Breast epithelium (tissue), 4 donors: ENCODE data around the gene ZBTB48. TPM values are rescaled to one million over a fixed set of nuclear protein-coding genes. Genes with fewer than 3 reads are reported as not detected.

Experiments used
- DNase-seq, 2 donors: peaks; one replicate each; pipeline ENCODE4 v3.0.0-alpha.2; 2019; ENCODE audit warnings: low spot score in 2 of 2
- H3K27ac ChIP-seq, 2 donors: fragments of 200-600 bp; sonication (generic) in 1 of 2; one replicate each; pipeline ENCODE4 v1.5.1; 2016 to 2019; ENCODE audit warnings: mild to moderate bottlenecking in 1 of 2
- H3K27me3 ChIP-seq, 2 donors: fragments of 200-600 bp; sonication (generic) in 1 of 2; one replicate each; pipeline versions ENCODE4 v1.5.1 to v1.6.0; 2017 to 2019; ENCODE audit warnings: control low read depth in 1 of 2, mild to moderate bottlenecking in 1 of 2
- H3K36me3 ChIP-seq: fragments of 200-600 bp; one replicate; pipeline ENCODE4 v1.5.1; 2019
- H3K4me1 ChIP-seq, 2 donors: fragments of 200-600 bp; sonication (generic); one replicate each; pipeline ENCODE4 v1.5.1; 2016 to 2019; ENCODE audit warnings: control low read depth in 1 of 2
- H3K4me3 ChIP-seq, 3 donors: fragments of 200-600 bp; sonication (generic); 1 replicate in 2 of 3; 2 replicates in 1 of 3; pipeline ENCODE4 v1.5.1; 2016 to 2019; ENCODE audit warnings: mild to moderate bottlenecking in 3 of 3, moderate library complexity in 2 of 3
- H3K9me3 ChIP-seq, 2 donors: fragments of 200-600 bp; sonication (generic) in 1 of 2; one replicate each; pipeline ENCODE4 v1.5.1; 2016 to 2019; ENCODE audit warnings: control low read depth in 1 of 2
- POLR2A ChIP-seq: fragments of 450-650 bp; IDR thresholded peaks from one replicate; pipeline ENCODE4 v1.6.1; 2016; ENCODE audit warnings: antibody characterized with exemption, mild to moderate bottlenecking, moderate library complexity
- POLR2AphosphoS5 ChIP-seq, 3 donors: sonication (generic); formaldehyde crosslinking; IDR thresholded peaks; one replicate each; pipeline ENCODE4 v1.6.1; 2017; ENCODE audit warnings: antibody characterized with exemption in 3 of 3
- intact Hi-C: fragments of 100-400 bp; cut with DNase I; formaldehyde crosslinking; loops from one replicate; pipeline ENCODE4 v1.15.1; 2023; ENCODE audit warnings: low total_unique reads
- total RNA-seq, 3 donors: library from RNA; depleted of rRNA; stranded (reverse); fragments of >200 nt; gene quantifications; one replicate each; pipeline ENCODE4 v1.1.0, GENCODE V29; 2016
- TF ChIP-seq, protein P1 (sequence below), 3 donors: fragments of 450-650 bp; IDR thresholded peaks; one replicate each; pipeline ENCODE4 v1.5.1; 2016 to 2017; ENCODE audit warnings: antibody characterized with exemption in 3 of 3, mild to moderate bottlenecking in 3 of 3, moderate library complexity in 3 of 3

The ZBTB48 gene
- total RNA-seq, 3 donors from 2014 or later = 19.3 to 19.6 (median 19.4) TPM

DNA sequence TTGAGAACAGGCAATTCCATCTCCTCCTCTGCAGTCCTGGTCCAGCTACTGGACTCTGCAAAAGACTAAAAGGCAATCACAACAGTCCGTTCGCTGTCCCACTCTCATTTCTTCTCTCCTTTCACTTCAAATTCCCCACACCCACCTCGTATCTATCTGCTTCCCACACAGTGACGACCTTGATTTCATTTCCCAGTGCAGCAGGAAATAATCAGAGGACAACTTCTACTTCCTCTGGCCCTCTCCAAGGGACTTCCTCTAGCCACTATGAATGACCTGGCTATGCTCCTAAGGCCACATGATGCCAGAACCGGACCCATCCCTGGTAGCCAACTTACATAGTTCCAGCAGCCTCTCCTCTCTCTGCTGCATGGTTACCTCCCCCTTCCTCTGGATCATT is 33.5 kb upstream of the ZBTB48 start:
- TF ChIP-seq POLR2AphosphoS5 (IDR thresholded peaks at IDR 0.05) (no peak), POLR2A (no peak)
- TF ChIP-seq, protein P1, sequence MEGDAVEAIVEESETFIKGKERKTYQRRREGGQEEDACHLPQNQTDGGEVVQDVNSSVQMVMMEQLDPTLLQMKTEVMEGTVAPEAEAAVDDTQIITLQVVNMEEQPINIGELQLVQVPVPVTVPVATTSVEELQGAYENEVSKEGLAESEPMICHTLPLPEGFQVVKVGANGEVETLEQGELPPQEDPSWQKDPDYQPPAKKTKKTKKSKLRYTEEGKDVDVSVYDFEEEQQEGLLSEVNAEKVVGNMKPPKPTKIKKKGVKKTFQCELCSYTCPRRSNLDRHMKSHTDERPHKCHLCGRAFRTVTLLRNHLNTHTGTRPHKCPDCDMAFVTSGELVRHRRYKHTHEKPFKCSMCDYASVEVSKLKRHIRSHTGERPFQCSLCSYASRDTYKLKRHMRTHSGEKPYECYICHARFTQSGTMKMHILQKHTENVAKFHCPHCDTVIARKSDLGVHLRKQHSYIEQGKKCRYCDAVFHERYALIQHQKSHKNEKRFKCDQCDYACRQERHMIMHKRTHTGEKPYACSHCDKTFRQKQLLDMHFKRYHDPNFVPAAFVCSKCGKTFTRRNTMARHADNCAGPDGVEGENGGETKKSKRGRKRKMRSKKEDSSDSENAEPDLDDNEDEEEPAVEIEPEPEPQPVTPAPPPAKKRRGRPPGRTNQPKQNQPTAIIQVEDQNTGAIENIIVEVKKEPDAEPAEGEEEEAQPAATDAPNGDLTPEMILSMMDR (IDR thresholded peaks at IDR 0.05) = no peak
- intact Hi-C loops = no loop called here
- DNase-seq = no peak
- Histone ChIP-seq H3K27me3 (no peaks in the 10 kb centered on the region), H3K9me3 (no peaks in the 10 kb centered on the region), H3K36me3 (no peaks in the 10 kb centered on the region), H3K4me1 (no peaks in the 10 kb centered on the region), H3K27ac (no peak overlapping the region), H3K4me3 (no peak overlapping the region)

DNA sequence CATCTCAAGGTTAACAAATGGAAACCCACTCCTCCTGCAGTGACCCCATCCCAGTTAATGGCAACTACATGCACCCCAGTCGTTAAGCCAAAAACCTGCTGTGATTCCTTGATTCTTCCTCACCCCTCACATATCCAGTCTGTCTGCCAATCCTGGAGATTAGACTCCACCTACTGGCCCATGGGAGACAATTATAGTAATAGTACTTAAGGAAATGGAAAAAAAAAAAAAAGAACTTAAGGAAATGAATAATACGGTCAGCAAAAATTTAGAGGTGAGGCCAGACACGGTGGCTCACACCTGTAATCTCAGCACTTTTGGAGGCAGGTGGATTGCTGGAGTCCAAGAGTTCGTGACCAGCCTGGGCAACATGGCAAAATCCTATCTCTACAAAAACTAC is 32.5 kb upstream of the ZBTB48 start:
- Histone ChIP-seq H3K36me3 (no peaks in the 10 kb centered on the region), H3K27ac (no peak overlapping the region), H3K4me1 (no peaks in the 10 kb centered on the region), H3K9me3 (no peaks in the 10 kb centered on the region), H3K4me3 (no peak overlapping the region), H3K27me3 (no peaks in the 10 kb centered on the region)
- no peak for DNase-seq
- TF ChIP-seq, protein P1 (IDR thresholded peaks at IDR 0.05) = no peak
- intact Hi-C loops = no loop called here

DNA sequence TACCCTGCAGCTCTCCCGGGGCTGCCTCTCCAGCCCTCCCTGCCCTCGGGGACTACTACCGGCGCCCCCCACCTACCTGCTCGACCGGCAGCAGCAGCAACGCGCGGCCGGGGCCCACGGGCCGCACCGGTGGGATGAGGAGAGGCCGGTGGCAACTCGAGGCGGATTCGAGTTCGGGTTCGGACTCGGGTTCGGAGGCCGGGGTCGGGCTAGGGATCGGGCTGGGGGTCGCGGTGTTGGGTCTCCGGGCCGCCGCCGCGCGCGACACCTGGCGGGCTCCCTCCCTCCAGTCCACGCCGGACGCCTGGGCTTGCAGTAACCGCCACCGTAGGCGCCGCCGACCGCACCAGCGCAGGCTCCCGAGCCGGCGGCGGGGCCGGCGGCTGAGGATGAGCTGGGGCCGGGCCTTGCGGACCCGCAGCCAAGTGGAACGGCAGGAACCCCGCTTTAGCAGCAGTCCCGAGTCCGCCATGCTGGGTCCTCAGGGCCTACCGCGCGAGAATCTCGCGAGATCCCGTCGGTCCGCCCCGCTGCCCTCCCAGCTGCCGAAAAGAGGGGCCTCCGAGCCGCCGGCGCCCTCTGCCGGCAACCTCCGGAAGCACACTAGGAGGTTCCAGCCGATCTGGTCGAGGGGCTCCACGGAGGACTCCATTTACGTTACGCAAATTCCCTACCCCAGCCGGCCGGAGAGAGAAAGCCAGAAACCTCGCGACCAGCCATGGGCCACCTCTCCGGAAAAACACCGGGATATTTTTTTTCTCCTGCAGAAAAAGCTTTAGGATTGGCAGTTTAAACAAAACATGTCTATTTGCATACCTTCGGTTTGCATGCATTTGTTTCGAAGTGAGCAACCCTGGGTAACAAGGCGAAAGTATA is 25.5 kb upstream of the ZBTB48 start, which contains the start of gene NOL9:
Gene NOL9, minus strand, starts transcription at position 483 of the 876 bp plus-strand sequence. Its CDS starts 11 bp downstream, at position 472.
- DNase-seq = peak; percentile 87 to 93
- H3K4me3 ChIP-seq = peak within 1 kb of the TSS; percentile 97 to 99 (median 97)
- intact Hi-C loops = loop anchor here (10.0 kb wide), 1 partner anchor 71 kb away; the partner anchor contains the start of gene THAP3
- H3K4me1 ChIP-seq = peaks cover 7 to 8% of the 10 kb centered on the region in 2 donors
- no peaks in the 10 kb centered on the region for H3K36me3 ChIP-seq
- TF ChIP-seq POLR2A (no peak), POLR2AphosphoS5 (IDR thresholded peaks at IDR 0.05) (peak; percentile 48 to 77 (median 69))
- TF ChIP-seq, protein P1 (IDR thresholded peaks at IDR 0.05) = peak; percentile 91 to 98 (median 97)
- H3K9me3 ChIP-seq = no peaks in the 10 kb centered on the region
- H3K27ac ChIP-seq = peak within 1 kb of the TSS; percentile 82 to 85
- H3K27me3 ChIP-seq = no peaks in the 10 kb centered on the region

DNA sequence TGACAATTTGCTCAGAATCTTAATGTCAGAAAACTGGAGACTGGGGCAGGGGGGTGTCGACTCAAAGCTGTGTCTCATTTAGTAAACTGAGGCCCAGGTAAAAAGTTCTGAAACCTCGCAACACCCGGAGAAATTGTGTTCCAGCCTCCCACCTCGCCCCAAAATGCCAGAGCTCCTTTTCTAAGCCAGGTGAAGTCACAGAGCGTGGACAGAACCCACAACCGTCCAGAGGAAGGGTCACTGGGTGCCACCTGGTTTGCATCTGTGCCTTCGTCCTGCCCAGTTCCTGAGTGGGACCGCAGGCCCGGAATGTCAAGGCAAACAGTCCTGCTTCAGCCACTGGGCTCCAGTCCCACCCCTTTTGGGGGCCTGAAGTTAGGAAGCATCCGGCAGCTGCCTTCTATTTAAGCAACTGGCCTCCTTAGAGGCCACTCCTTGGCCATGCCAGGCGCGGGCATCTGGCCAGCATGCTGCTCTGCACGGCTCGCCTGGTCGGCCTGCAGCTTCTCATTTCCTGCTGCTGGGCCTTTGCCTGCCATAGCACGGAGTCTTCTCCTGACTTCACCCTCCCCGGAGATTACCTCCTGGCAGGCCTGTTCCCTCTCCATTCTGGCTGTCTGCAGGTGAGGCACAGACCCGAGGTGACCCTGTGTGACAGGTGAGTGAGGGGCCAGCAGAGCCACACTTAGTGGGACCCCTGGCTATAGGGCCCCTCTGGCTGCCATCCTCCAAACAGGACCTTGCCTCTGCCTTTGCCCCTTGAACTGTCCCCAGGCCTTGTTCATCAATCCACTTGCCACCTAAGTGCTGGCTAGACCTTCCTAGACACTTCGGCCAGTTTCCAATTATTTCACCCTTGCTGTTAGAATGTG is 24.7 kb upstream of the ZBTB48 start, which contains the start of gene TAS1R1:
Gene TAS1R1, plus strand, starts transcription at position 401 of the 872 bp plus-strand sequence. Its CDS starts 67 bp downstream, at position 468.
- H3K4me3 ChIP-seq = peak within 1 kb of the TSS; percentile 97 to 99 (median 97)
- no peaks in the 10 kb centered on the region for H3K36me3 ChIP-seq
- H3K27ac ChIP-seq = peak within 1 kb of the TSS; percentile 82 to 85
- TF ChIP-seq, protein P1 (IDR thresholded peaks at IDR 0.05) = no peak
- TF ChIP-seq POLR2A (no peak), POLR2AphosphoS5 (IDR thresholded peaks at IDR 0.05) (no peak)
- no peaks in the 10 kb centered on the region for H3K27me3 ChIP-seq
- peak in 1 of 2 donors; percentile 31 for DNase-seq
- H3K9me3 ChIP-seq = no peaks in the 10 kb centered on the region
- intact Hi-C loops = loop anchor here (10.0 kb wide), 1 partner anchor 70 kb away; the partner anchor contains the start of gene THAP3
- peaks cover 7 to 8% of the 10 kb centered on the region in 2 donors for H3K4me1 ChIP-seq
